ENCODE data around the gene ACAN.

The ACAN gene

DNA sequence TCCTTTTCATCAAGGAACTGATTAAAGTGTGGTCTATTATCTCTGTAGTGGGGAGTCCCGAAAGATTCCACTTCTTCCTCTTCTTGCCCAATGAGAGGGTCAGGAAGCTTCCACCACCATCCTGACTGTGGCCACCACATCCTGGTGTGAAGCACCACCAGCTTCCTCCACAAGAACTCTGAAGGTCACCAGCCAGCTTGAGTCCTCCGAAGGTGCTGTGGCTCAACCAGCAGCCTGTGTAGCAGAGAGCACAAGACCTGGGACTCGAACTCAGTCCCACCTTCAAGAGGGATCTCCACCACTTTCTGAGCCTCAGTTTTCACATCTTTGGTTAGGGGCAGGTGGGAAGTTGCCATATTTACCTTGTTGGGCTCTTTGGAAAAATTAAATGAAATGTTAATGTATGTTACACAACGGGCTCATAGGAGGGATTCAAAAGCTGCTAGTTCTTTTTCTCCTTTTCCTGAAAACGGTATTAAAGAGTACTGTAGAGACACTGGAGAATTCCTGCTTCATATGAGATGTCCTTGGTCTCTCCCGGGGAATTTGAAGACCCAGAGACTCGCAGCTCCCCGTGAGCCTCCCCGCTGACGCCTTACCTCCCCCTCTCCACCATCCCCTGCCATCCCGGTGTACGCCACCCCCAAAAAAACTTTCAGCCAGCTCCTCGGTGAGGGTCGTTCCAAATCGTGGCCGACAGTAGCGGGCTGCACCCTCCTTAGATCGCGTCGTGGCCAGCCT, 816 bp upstream of the ACAN start:
- H3K27me3 ChIP-seq (replicated peaks; ENCODE audit: control insufficient read depth, insufficient read depth, low read length), result peaks cover 41% of the 10 kb centered on the region
- H3K4me3 ChIP-seq (ENCODE audit: low read length), result peak overlapping the region; percentile 62
- peaks cover 4% of the 10 kb centered on the region for H3K4me1 ChIP-seq (ENCODE audit: control insufficient read depth, insufficient read depth, low read length)
- no peaks in the 10 kb centered on the region for H3K36me3 ChIP-seq (ENCODE audit: control insufficient read depth, insufficient read depth, low read length, severe bottlenecking)
- peak overlapping the region; percentile 22 for H3K9ac ChIP-seq (ENCODE audit: low read length)
- DNase-seq (ENCODE audit: low read depth), result no peak
- H3K9me3 ChIP-seq (ENCODE audit: control insufficient read depth, low read length), result no peaks in the 10 kb centered on the region

DNA sequence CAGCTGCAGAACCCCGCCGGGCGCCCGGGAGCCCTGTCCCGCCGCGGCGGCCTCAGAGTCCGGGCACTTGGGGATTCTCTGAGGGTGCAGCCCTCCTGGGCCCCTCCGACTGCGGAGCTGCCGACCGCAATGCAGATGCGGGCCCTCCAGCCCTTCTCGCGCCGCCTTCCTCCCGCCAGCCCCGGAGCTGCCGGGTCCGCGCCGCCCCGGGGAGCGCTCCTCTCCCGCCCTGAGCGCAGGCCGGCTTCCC, 320 bp upstream of the ACAN start:
- Histone ChIP-seq H3K4me3 (ENCODE audit: low read length) (peak overlapping the region; percentile 62), H3K36me3 (ENCODE audit: control insufficient read depth, insufficient read depth, low read length, severe bottlenecking) (no peaks in the 10 kb centered on the region), H3K9me3 (ENCODE audit: control insufficient read depth, low read length) (no peaks in the 10 kb centered on the region), H3K27me3 (replicated peaks; ENCODE audit: control insufficient read depth, insufficient read depth, low read length) (peaks cover 41% of the 10 kb centered on the region), H3K4me1 (ENCODE audit: control insufficient read depth, insufficient read depth, low read length) (peaks cover 4% of the 10 kb centered on the region), H3K9ac (ENCODE audit: low read length) (peak overlapping the region; percentile 22)
- DNase-seq (ENCODE audit: low read depth), result peak; percentile 41

DNA sequence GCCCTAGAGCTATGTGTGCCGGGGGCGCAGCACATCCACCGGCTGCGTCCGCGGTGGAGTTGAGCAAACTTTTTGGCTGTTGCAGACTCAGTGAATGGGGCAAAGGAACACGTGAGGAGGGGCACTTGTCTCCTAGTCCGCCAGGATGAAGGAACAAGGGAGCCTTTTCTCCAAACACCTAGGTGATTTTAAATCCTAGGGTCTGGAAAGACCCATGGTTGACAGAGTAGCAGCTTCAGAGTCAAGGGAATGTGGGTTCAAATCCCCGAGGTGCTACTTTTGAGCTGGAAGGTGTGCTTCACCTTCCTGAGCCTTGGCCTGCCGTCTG, 648 bp downstream of the ACAN start:
- peaks cover 41% of the 10 kb centered on the region for H3K27me3 ChIP-seq (replicated peaks; ENCODE audit: control insufficient read depth, insufficient read depth, low read length)
- H3K9ac ChIP-seq (ENCODE audit: low read length), result no peak overlapping the region
- H3K4me3 ChIP-seq (ENCODE audit: low read length), result peak overlapping the region; percentile 70
- no peak for DNase-seq (ENCODE audit: low read depth)
- peaks cover 4% of the 10 kb centered on the region for H3K4me1 ChIP-seq (ENCODE audit: control insufficient read depth, insufficient read depth, low read length)
- H3K9me3 ChIP-seq (ENCODE audit: control insufficient read depth, low read length), result no peaks in the 10 kb centered on the region
- H3K36me3 ChIP-seq (ENCODE audit: control insufficient read depth, insufficient read depth, low read length, severe bottlenecking), result no peaks in the 10 kb centered on the region

DNA sequence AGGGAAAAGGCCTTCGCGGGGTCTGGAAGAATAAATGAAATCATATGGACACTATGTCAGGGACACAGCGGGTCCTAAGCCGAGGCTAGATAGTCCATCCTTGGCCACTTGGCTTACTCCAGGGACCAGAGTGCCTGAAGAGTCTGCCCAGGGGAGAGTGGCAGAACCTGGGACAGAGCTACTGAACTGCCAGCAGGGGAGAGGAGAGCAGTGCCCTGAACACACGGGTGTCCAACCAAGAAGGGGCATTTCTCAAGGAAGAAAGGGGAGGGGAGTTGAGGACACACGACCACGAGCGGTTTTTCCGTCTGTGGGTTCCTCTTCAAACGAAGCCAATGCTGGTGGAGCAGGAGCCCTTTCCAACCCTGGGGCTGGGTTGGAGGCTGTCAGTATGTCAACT, 1.0 kb downstream of the ACAN start:
- Histone ChIP-seq H3K27me3 (replicated peaks; ENCODE audit: control insufficient read depth, insufficient read depth, low read length) (peaks cover 41% of the 10 kb centered on the region), H3K36me3 (ENCODE audit: control insufficient read depth, insufficient read depth, low read length, severe bottlenecking) (no peaks in the 10 kb centered on the region), H3K4me1 (ENCODE audit: control insufficient read depth, insufficient read depth, low read length) (peaks cover 4% of the 10 kb centered on the region), H3K9me3 (ENCODE audit: control insufficient read depth, low read length) (no peaks in the 10 kb centered on the region), H3K9ac (ENCODE audit: low read length) (no peak overlapping the region), H3K4me3 (ENCODE audit: low read length) (peak overlapping the region; percentile 70)
- DNase-seq (ENCODE audit: low read depth), result no peak

DNA sequence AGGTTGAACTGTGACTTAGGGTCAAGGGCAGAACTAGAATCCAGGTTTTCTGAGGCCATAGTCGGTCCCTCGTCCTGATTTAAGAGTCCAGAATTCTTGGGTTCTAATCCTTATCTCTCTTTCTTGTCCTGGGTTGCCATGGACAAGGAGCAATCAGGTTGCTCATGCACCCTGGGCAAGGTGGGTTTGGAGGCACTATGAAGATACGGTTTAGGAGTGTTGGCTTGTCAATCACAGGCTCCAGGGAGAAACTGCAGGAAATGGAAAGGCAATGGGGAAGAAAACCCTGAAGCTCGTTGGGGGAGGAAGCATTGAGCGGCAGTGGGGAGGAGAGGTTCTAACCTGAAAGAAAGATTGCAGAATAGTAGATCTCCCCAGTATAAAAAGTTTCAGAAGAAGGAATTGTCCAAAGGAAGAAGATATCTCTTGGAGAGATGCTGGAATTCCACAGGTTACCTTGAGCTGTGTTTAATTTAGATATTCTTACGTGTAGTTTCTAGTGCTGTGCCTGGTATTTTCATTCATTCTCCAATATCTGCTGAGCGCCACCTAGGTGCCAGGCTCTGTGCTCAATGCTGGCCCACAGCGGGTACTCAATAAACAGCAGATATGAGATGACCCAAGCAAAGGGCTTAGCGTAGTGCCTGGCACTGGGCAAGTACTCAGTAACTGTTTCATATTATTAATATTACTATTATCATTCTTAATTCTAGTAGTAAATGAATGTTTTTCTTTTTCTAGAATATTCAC, 2.0 kb downstream of the ACAN start:
- Histone ChIP-seq H3K4me3 (ENCODE audit: low read length) (no peak overlapping the region), H3K9me3 (ENCODE audit: control insufficient read depth, low read length) (no peaks in the 10 kb centered on the region), H3K27me3 (replicated peaks; ENCODE audit: control insufficient read depth, insufficient read depth, low read length) (peaks cover 41% of the 10 kb centered on the region), H3K4me1 (ENCODE audit: control insufficient read depth, insufficient read depth, low read length) (peaks cover 4% of the 10 kb centered on the region), H3K9ac (ENCODE audit: low read length) (no peak overlapping the region), H3K36me3 (ENCODE audit: control insufficient read depth, insufficient read depth, low read length, severe bottlenecking) (no peaks in the 10 kb centered on the region)
- DNase-seq (ENCODE audit: low read depth), result no peak

DNA sequence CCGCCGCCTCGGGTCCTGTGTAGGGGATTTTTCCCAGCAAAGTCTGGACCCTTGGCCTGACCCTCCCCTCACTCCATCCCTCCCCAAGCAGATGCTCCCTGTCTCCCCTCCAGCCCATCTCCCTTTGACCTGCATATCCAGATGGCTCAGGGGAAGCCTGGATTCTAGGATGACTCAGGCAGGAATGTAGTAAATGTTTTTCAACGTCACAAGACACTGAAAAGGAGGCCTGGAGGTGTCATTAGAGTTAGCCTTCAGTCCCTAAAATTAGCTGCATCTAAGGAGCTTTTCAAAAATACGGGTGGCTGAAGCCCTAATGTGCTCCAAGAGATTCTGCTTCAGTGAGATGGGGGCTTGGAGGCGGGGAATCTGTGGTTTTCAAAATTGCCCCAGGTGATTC, 7.2 kb downstream of the ACAN start:
- Histone ChIP-seq H3K4me3 (ENCODE audit: low read length) (no peak overlapping the region), H3K27me3 (replicated peaks; ENCODE audit: control insufficient read depth, insufficient read depth, low read length) (peaks cover 30% of the 10 kb centered on the region), H3K36me3 (ENCODE audit: control insufficient read depth, insufficient read depth, low read length, severe bottlenecking) (no peaks in the 10 kb centered on the region), H3K4me1 (ENCODE audit: control insufficient read depth, insufficient read depth, low read length) (no peaks in the 10 kb centered on the region), H3K9ac (ENCODE audit: low read length) (no peak overlapping the region), H3K9me3 (ENCODE audit: control insufficient read depth, low read length) (no peaks in the 10 kb centered on the region)
- peak; percentile 41 for DNase-seq (ENCODE audit: low read depth)

DNA sequence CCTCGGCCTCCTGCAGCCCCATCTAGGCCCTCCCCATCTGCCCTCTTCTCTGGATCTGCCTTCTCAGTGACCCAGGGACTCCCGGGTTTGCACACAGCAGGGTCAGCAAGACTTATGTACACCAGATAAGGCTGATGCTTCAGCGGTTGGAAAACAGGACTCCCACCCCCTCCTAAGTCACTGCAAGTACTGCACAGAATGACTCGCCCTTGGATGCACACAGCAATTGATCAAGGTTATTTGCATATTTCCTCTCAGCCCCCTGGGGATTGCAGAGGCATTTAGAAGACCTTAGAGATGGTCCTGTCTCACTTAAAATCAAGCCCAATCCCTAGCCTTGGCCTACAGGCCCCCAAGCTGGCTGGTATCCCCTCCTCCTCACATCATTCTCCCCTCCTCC, 8.9 kb downstream of the ACAN start:
- H3K9ac ChIP-seq (ENCODE audit: low read length), result no peak overlapping the region
- no peaks in the 10 kb centered on the region for H3K9me3 ChIP-seq (ENCODE audit: control insufficient read depth, low read length)
- peaks cover 44% of the 10 kb centered on the region for H3K27me3 ChIP-seq (replicated peaks; ENCODE audit: control insufficient read depth, insufficient read depth, low read length)
- no peak overlapping the region for H3K4me3 ChIP-seq (ENCODE audit: low read length)
- no peak for DNase-seq (ENCODE audit: low read depth)
- H3K36me3 ChIP-seq (ENCODE audit: control insufficient read depth, insufficient read depth, low read length, severe bottlenecking), result no peaks in the 10 kb centered on the region
- H3K4me1 ChIP-seq (ENCODE audit: control insufficient read depth, insufficient read depth, low read length), result no peaks in the 10 kb centered on the region

DNA sequence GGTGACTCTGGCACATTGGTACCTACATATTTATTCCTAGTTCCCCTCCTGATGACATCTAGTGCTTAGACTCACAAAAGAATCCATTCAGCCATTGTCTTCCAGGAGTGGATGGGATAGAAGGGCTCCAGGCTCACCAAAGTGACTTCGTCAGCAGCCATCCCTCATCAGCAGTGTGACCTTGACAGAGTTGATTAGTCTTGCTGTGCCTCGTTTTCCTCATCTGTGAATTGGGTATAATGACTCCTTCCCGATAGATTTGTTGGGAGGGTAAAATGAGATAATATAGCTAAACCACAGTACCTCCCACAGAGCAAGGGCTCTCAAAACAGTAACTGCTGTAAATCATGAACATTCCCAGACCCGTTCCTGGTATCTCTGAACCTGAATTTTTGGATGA, 10.7 kb downstream of the ACAN start:
- DNase-seq (ENCODE audit: low read depth), result no peak
- no peak overlapping the region for H3K4me3 ChIP-seq (ENCODE audit: low read length)
- H3K4me1 ChIP-seq (ENCODE audit: control insufficient read depth, insufficient read depth, low read length), result no peaks in the 10 kb centered on the region
- peaks cover 54% of the 10 kb centered on the region for H3K27me3 ChIP-seq (replicated peaks; ENCODE audit: control insufficient read depth, insufficient read depth, low read length)
- H3K36me3 ChIP-seq (ENCODE audit: control insufficient read depth, insufficient read depth, low read length, severe bottlenecking), result no peaks in the 10 kb centered on the region
- H3K9ac ChIP-seq (ENCODE audit: low read length), result no peak overlapping the region
- no peaks in the 10 kb centered on the region for H3K9me3 ChIP-seq (ENCODE audit: control insufficient read depth, low read length)

DNA sequence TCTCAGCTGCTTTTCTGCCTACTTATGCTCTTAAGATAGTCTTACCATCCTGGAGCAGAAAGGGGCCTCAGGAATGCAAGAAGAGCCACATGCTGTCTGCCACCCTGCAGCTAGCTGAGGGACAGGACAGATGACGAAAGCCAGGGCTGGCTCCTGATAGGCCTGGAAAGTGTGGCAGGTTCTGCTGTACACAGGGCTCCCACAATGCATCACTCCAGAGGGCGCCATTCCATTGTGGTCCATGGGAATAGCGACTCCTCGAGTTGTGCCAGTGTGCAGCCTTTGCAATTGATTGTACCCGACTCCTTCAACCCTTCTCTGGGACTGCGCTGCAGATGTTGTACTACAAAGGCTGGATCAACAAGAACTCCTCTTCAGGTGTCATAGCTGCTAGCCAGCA, 11.2 kb downstream of the ACAN start:
- Histone ChIP-seq H3K4me1 (ENCODE audit: control insufficient read depth, insufficient read depth, low read length) (no peaks in the 10 kb centered on the region), H3K36me3 (ENCODE audit: control insufficient read depth, insufficient read depth, low read length, severe bottlenecking) (no peaks in the 10 kb centered on the region), H3K4me3 (ENCODE audit: low read length) (no peak overlapping the region), H3K9me3 (ENCODE audit: control insufficient read depth, low read length) (no peaks in the 10 kb centered on the region), H3K27me3 (replicated peaks; ENCODE audit: control insufficient read depth, insufficient read depth, low read length) (peaks cover 59% of the 10 kb centered on the region), H3K9ac (ENCODE audit: low read length) (no peak overlapping the region)
- DNase-seq (ENCODE audit: low read depth), result no peak

DNA sequence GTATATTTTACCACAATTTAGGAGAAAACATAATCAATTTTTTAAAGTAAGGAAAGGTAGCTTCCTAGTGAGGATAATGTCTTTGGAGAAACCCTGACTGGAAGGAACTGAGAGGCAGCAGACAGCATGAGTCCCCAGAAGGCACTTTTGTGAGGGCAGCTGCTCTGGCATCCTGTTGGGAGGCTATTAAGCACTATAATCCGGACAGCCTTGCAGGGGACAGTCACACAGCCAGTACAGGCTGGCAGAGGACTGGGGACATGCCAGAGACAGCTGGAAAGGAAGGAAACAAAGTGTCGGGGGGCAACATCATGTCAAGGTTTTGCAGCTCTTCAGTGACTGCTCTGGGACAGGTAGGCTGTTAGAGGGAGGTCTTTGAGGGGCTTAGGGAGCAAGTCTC, 15.7 kb downstream of the ACAN start:
- Histone ChIP-seq H3K27me3 (replicated peaks; ENCODE audit: control insufficient read depth, insufficient read depth, low read length) (peaks cover 66% of the 10 kb centered on the region), H3K9ac (ENCODE audit: low read length) (no peak overlapping the region), H3K4me1 (ENCODE audit: control insufficient read depth, insufficient read depth, low read length) (no peaks in the 10 kb centered on the region), H3K36me3 (ENCODE audit: control insufficient read depth, insufficient read depth, low read length, severe bottlenecking) (no peaks in the 10 kb centered on the region), H3K9me3 (ENCODE audit: control insufficient read depth, low read length) (no peaks in the 10 kb centered on the region), H3K4me3 (ENCODE audit: low read length) (no peak overlapping the region)
- no peak for DNase-seq (ENCODE audit: low read depth)

DNA sequence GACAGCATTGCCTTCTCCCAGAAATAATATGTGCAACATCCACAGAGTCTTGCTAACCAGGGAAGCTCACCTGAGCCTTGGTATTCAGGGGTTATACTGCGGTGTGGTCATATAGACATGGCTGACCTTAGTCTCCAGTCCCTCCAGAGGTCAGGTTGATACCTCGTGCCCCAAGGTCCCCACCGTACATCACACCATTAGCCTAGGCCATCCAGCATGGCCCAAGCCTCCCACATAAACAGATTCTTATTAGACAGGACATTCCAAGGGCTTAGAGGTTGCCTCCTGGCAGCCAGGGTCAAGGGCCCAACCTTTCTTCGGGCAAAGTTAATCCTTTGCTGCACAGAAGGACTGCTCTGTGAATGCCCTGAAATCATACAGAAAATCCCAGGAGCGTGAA, 18.8 kb downstream of the ACAN start:
- Histone ChIP-seq H3K4me3 (ENCODE audit: low read length) (no peak overlapping the region), H3K9ac (ENCODE audit: low read length) (no peak overlapping the region), H3K4me1 (ENCODE audit: control insufficient read depth, insufficient read depth, low read length) (no peaks in the 10 kb centered on the region), H3K27me3 (replicated peaks; ENCODE audit: control insufficient read depth, insufficient read depth, low read length) (peaks cover 56% of the 10 kb centered on the region), H3K9me3 (ENCODE audit: control insufficient read depth, low read length) (no peaks in the 10 kb centered on the region), H3K36me3 (ENCODE audit: control insufficient read depth, insufficient read depth, low read length, severe bottlenecking) (no peaks in the 10 kb centered on the region)
- no peak for DNase-seq (ENCODE audit: low read depth)

DNA sequence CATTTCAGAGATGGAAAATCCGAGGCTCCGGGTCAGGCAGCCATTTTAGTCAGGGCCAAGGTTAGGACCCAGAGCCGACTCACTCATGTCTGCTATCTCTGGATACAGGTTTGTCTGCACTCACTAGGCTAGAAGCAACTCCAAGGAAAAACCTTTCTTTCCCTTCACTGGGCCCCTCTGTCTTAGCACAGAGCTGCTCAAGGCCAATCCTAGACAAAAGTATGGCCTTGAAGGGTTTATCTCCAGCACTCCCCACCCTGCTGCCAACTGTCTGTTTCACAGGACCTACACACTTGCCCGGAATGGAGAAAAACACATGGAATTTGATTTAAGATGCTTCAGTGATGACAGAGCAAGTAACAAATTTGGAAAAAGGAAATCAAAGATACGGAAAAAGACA, 25.6 kb downstream of the ACAN start:
- H3K4me1 ChIP-seq (ENCODE audit: control insufficient read depth, insufficient read depth, low read length), result peaks cover 2% of the 10 kb centered on the region
- no peaks in the 10 kb centered on the region for H3K9me3 ChIP-seq (ENCODE audit: control insufficient read depth, low read length)
- H3K4me3 ChIP-seq (ENCODE audit: low read length), result no peak overlapping the region
- DNase-seq (ENCODE audit: low read depth), result peak; percentile 25
- H3K9ac ChIP-seq (ENCODE audit: low read length), result no peak overlapping the region
- H3K36me3 ChIP-seq (ENCODE audit: control insufficient read depth, insufficient read depth, low read length, severe bottlenecking), result no peaks in the 10 kb centered on the region
- H3K27me3 ChIP-seq (replicated peaks; ENCODE audit: control insufficient read depth, insufficient read depth, low read length), result peaks cover 13% of the 10 kb centered on the region
